ENCODE results near the gene BDH1.

The BDH1 gene

DNA sequence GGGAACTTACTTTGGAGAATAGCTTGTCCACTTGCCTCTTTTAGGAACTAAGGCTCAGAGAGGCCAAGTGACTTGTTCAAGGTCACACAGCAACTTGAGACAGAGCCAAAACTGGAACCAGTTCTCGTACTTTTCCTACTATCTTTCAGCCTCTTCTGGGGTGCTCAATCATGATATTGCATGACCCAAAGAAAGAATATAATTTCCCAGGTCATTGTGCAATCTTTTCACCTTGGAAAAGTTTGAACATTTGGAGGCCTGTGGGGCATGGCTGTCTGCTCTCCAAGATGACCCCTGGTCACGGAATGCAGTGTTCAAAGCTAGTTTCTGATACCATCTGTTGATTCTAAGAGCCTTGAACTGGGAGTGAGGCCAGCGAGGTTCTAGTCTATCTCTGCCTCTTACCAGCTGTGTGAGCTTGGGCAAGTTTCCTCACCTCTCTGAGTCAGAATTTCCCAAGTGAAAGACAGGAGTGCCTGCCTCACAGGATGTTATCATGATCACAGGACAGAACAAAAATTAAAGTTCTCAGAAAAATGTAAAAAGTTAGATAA, 89.7 kb downstream of the BDH1 start:
- Histone ChIP-seq H3K9ac (ENCODE audit: low read depth, low read length, poor library complexity) (no peak overlapping the region), H2BK15ac (ENCODE audit: low read length) (no peak overlapping the region)
- no CpG with 5 or more reads among the region's 3 CpGs for WGBS, 2 donors (ENCODE audit: extremely low coverage in 2 of 2, insufficient read length in 2 of 2, insufficient replicate concordance in 1 of 2)

DNA sequence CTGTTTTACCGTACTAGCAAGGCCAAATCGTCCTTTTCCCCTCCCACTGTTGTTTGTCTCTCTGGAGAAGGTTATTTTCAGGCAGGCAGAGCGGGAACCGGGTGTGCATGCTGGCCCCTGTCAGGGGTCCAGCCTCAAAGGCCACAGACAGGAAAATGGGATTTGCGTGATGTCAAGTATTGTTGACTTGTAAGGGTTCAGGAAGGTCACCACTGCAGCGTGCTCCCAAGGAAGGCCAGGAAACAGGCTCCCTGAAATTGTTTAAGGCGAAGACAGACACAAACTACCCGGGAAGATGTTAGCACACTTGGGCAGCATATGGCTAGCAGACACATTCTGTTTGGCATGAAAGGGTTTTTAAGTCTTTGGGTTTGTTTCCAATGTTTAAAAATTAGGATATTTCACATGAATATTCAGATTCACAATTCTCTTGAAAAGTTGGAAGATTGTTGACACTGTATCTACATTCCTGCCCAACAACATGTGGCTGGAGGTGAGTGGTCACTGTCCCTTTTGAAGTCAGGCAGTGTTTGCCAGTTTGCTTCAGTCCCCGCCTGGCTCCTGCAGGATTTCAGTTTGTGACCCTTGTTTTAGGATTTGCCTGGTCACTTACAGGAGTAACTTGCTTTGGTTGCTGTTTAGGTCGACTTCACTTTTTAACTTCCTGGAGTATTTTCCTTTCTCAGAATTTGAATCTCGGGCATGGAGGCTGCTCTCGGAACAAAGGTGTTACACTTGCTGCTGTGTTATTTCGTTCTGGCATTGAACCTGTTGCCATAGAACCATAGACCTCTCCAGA, 90.4 kb downstream of the BDH1 start:
- H3K14ac ChIP-seq (ENCODE audit: low read length), result no peak overlapping the region
- H3K18ac ChIP-seq (ENCODE audit: low read length), result peak overlapping the region; percentile 21
- H2AFZ ChIP-seq (ENCODE audit: low read length), result peak overlapping the region; percentile 72
- H3K27me3 ChIP-seq (ENCODE audit: control insufficient read depth in 3 of 3, insufficient read depth in 3 of 3, low read depth in 1 of 3, low read length in 3 of 3), result peaks cover 0 to 4% (median 0%) of the 10 kb centered on the region in 3 experiments
- H2BK15ac ChIP-seq (ENCODE audit: low read length), result no peak overlapping the region
- no peak overlapping the region for H2BK12ac ChIP-seq (ENCODE audit: low read length)
- H2BK5ac ChIP-seq (ENCODE audit: low read length), result no peak overlapping the region
- no peaks in the 10 kb centered on the region for H3K9me3 ChIP-seq (replicated peaks in 1 of 2; ENCODE audit: control insufficient read depth in 2 of 2, insufficient read depth in 1 of 2, low read depth in 1 of 2, low read length in 2 of 2)
- H3K79me1 ChIP-seq (ENCODE audit: low read depth, low read length), result no peaks in the 10 kb centered on the region
- H3K23ac ChIP-seq (ENCODE audit: low read depth, low read length, poor library complexity), result no peak overlapping the region
- H3K4ac ChIP-seq (ENCODE audit: low read length), result no peak overlapping the region
- H3K27ac ChIP-seq (replicated peaks; ENCODE audit: low read length), result no peak overlapping the region
- no peak for DNase-seq (ENCODE audit: low spot score)
- H2BK120ac ChIP-seq (ENCODE audit: low read depth, low read length), result no peak overlapping the region
- no peak overlapping the region for H4K91ac ChIP-seq (ENCODE audit: low read depth, low read length, poor library complexity)
- H4K8ac ChIP-seq (ENCODE audit: low read depth, low read length), result no peak overlapping the region
- H3K36me3 ChIP-seq (replicated peaks in 1 of 2; ENCODE audit: control insufficient read depth in 2 of 2, insufficient read depth in 2 of 2, low read length in 2 of 2), result no peaks in the 10 kb centered on the region
- peak overlapping the region in 1 of 2 donors; percentile 2 for H3K4me3 ChIP-seq (ENCODE audit: low read length in 2 of 2)
- no peak overlapping the region for H2AK5ac ChIP-seq (ENCODE audit: low read depth, low read length)
- no CpG with 5 or more reads among the region's 13 CpGs for WGBS, 2 donors (ENCODE audit: extremely low coverage in 2 of 2, insufficient read length in 2 of 2, insufficient replicate concordance in 1 of 2)
- H3K4me2 ChIP-seq (ENCODE audit: insufficient read depth, low read length, poor library complexity, severe bottlenecking), result no peak overlapping the region
- H3K4me1 ChIP-seq (ENCODE audit: control insufficient read depth in 2 of 2, insufficient read depth in 1 of 2, low read depth in 1 of 2, low read length in 2 of 2), result peaks cover 19 to 25% of the 10 kb centered on the region in 2 donors
- H3K9ac ChIP-seq (ENCODE audit: low read depth, low read length, poor library complexity), result no peak overlapping the region

More for the DNA sequence above, 89.7 kb downstream of the BDH1 start:
- DNase-seq (ENCODE audit: low spot score), result no peak
- no peak overlapping the region for H2BK12ac ChIP-seq (ENCODE audit: low read length)
- no peak overlapping the region for H4K91ac ChIP-seq (ENCODE audit: low read depth, low read length, poor library complexity)
- no peak overlapping the region for H2BK5ac ChIP-seq (ENCODE audit: low read length)
- H3K23ac ChIP-seq (ENCODE audit: low read depth, low read length, poor library complexity), result no peak overlapping the region
- no peak overlapping the region for H3K27ac ChIP-seq (replicated peaks; ENCODE audit: low read length)
- H2BK120ac ChIP-seq (ENCODE audit: low read depth, low read length), result no peak overlapping the region
- no peaks in the 10 kb centered on the region for H3K36me3 ChIP-seq (replicated peaks in 1 of 2; ENCODE audit: control insufficient read depth in 2 of 2, insufficient read depth in 2 of 2, low read length in 2 of 2)
- H3K4me3 ChIP-seq (ENCODE audit: low read length in 2 of 2), result no peak overlapping the region
- no peak overlapping the region for H3K14ac ChIP-seq (ENCODE audit: low read length)
- no peak overlapping the region for H3K4me2 ChIP-seq (ENCODE audit: insufficient read depth, low read length, poor library complexity, severe bottlenecking)
- no peak overlapping the region for H3K18ac ChIP-seq (ENCODE audit: low read length)
- no peak overlapping the region for H3K4ac ChIP-seq (ENCODE audit: low read length)
- no peak overlapping the region for H4K8ac ChIP-seq (ENCODE audit: low read depth, low read length)
- no peaks in the 10 kb centered on the region for H3K79me1 ChIP-seq (ENCODE audit: low read depth, low read length)
- H2AK5ac ChIP-seq (ENCODE audit: low read depth, low read length), result no peak overlapping the region
- peaks cover 22 to 25% of the 10 kb centered on the region in 2 donors for H3K4me1 ChIP-seq (ENCODE audit: control insufficient read depth in 2 of 2, insufficient read depth in 1 of 2, low read depth in 1 of 2, low read length in 2 of 2)
- H3K27me3 ChIP-seq (ENCODE audit: control insufficient read depth in 3 of 3, insufficient read depth in 3 of 3, low read depth in 1 of 3, low read length in 3 of 3), result peaks cover 0 to 4% (median 0%) of the 10 kb centered on the region in 3 experiments
- H3K9me3 ChIP-seq (replicated peaks in 1 of 2; ENCODE audit: control insufficient read depth in 2 of 2, insufficient read depth in 1 of 2, low read depth in 1 of 2, low read length in 2 of 2), result peaks cover 0 to under 1% of the 10 kb centered on the region in 2 donors
- no peak overlapping the region for H2AFZ ChIP-seq (ENCODE audit: low read length)

DNA sequence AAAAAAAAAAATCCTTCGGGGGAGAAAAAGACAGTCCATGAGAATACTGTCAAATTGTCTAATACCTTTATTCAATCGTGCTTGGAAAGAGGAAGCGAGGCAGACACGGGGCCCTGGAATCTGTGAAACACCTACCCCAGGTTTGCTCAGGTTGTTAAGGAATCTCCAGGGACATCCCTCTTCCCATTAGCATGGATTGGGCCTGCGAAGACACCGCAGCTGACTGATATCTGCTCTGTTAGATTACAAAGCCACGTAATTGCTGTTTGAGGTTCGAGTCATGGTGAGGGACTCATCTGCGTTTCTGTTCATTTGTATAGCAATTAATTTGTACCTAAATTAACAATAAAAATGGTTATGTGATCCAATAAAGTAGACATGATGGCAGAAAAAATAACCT, 91.0 kb downstream of the BDH1 start:
- H2BK15ac ChIP-seq (ENCODE audit: low read length), result no peak overlapping the region
- peaks cover 19 to 25% of the 10 kb centered on the region in 2 donors for H3K4me1 ChIP-seq (ENCODE audit: control insufficient read depth in 2 of 2, insufficient read depth in 1 of 2, low read depth in 1 of 2, low read length in 2 of 2)
- H3K18ac ChIP-seq (ENCODE audit: low read length), result no peak overlapping the region
- DNase-seq (ENCODE audit: low spot score), result no peak
- no peak overlapping the region for H3K27ac ChIP-seq (replicated peaks; ENCODE audit: low read length)
- peaks cover 0 to 4% (median 0%) of the 10 kb centered on the region in 3 experiments for H3K27me3 ChIP-seq (ENCODE audit: control insufficient read depth in 3 of 3, insufficient read depth in 3 of 3, low read depth in 1 of 3, low read length in 3 of 3)
- no peak overlapping the region for H3K9ac ChIP-seq (ENCODE audit: low read depth, low read length, poor library complexity)
- no peak overlapping the region for H3K4ac ChIP-seq (ENCODE audit: low read length)
- H2AFZ ChIP-seq (ENCODE audit: low read length), result peak overlapping the region; percentile 72
- H3K4me3 ChIP-seq (ENCODE audit: low read length in 2 of 2), result no peak overlapping the region
- H4K8ac ChIP-seq (ENCODE audit: low read depth, low read length), result no peak overlapping the region
- H2BK12ac ChIP-seq (ENCODE audit: low read length), result no peak overlapping the region
- H2BK5ac ChIP-seq (ENCODE audit: low read length), result no peak overlapping the region
- no peaks in the 10 kb centered on the region for H3K9me3 ChIP-seq (replicated peaks in 1 of 2; ENCODE audit: control insufficient read depth in 2 of 2, insufficient read depth in 1 of 2, low read depth in 1 of 2, low read length in 2 of 2)
- no peaks in the 10 kb centered on the region for H3K79me1 ChIP-seq (ENCODE audit: low read depth, low read length)
- no peak overlapping the region for H3K14ac ChIP-seq (ENCODE audit: low read length)
- H2BK120ac ChIP-seq (ENCODE audit: low read depth, low read length), result no peak overlapping the region
- no peak overlapping the region for H3K4me2 ChIP-seq (ENCODE audit: insufficient read depth, low read length, poor library complexity, severe bottlenecking)
- H4K91ac ChIP-seq (ENCODE audit: low read depth, low read length, poor library complexity), result no peak overlapping the region
- H3K36me3 ChIP-seq (replicated peaks in 1 of 2; ENCODE audit: control insufficient read depth in 2 of 2, insufficient read depth in 2 of 2, low read length in 2 of 2), result no peaks in the 10 kb centered on the region
- no peak overlapping the region for H2AK5ac ChIP-seq (ENCODE audit: low read depth, low read length)
- WGBS, 2 donors (ENCODE audit: extremely low coverage in 2 of 2, insufficient read length in 2 of 2, insufficient replicate concordance in 1 of 2), result no CpG with 5 or more reads among the region's 9 CpGs
- no peak overlapping the region for H3K23ac ChIP-seq (ENCODE audit: low read depth, low read length, poor library complexity)

DNA sequence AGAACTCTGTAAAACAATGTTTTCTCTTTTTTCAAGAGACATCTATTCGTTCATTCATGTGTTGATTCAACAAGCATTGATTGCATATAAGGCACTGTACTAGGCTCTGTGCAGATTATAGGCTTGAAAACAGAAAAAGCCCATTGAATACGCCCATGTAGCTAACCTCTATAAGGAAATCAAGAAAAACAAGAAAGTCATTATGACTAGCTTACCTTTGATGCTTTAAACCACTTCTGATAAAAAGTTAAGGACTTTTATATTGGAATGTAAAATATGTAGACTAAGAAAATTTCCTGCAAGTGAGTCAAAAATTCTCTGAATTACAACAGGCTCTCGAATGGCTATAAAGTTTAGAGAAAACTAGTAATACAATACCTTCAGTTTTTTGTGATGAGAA, 92.5 kb downstream of the BDH1 start:
- no peak for DNase-seq (ENCODE audit: low spot score)
- no peak overlapping the region for H3K18ac ChIP-seq (ENCODE audit: low read length)

More for the DNA sequence above, 92.5 kb downstream of the BDH1 start:
- Histone ChIP-seq H2BK15ac (ENCODE audit: low read length) (no peak overlapping the region), H3K23ac (ENCODE audit: low read depth, low read length, poor library complexity) (no peak overlapping the region), H3K79me1 (ENCODE audit: low read depth, low read length) (peaks cover 2% of the 10 kb centered on the region), H3K4me3 (ENCODE audit: low read length in 2 of 2) (no peak overlapping the region), H4K8ac (ENCODE audit: low read depth, low read length) (no peak overlapping the region), H4K91ac (ENCODE audit: low read depth, low read length, poor library complexity) (no peak overlapping the region), H3K14ac (ENCODE audit: low read length) (no peak overlapping the region), H2BK12ac (ENCODE audit: low read length) (no peak overlapping the region), H3K9ac (ENCODE audit: low read depth, low read length, poor library complexity) (no peak overlapping the region), H3K4me2 (ENCODE audit: insufficient read depth, low read length, poor library complexity, severe bottlenecking) (no peak overlapping the region), H2AFZ (ENCODE audit: low read length) (no peak overlapping the region), H3K4me1 (ENCODE audit: control insufficient read depth in 2 of 2, insufficient read depth in 1 of 2, low read depth in 1 of 2, low read length in 2 of 2) (peaks cover 12 to 25% of the 10 kb centered on the region in 2 donors), H3K27ac (replicated peaks; ENCODE audit: low read length) (no peak overlapping the region), H3K36me3 (replicated peaks in 1 of 2; ENCODE audit: control insufficient read depth in 2 of 2, insufficient read depth in 2 of 2, low read length in 2 of 2) (no peaks in the 10 kb centered on the region), H3K4ac (ENCODE audit: low read length) (no peak overlapping the region), H2AK5ac (ENCODE audit: low read depth, low read length) (no peak overlapping the region), H2BK120ac (ENCODE audit: low read depth, low read length) (no peak overlapping the region), H3K9me3 (replicated peaks in 1 of 2; ENCODE audit: control insufficient read depth in 2 of 2, insufficient read depth in 1 of 2, low read depth in 1 of 2, low read length in 2 of 2) (no peaks in the 10 kb centered on the region), H3K27me3 (ENCODE audit: control insufficient read depth in 3 of 3, insufficient read depth in 3 of 3, low read depth in 1 of 3, low read length in 3 of 3) (peaks cover 0 to 4% (median 0%) of the 10 kb centered on the region in 3 experiments), H2BK5ac (ENCODE audit: low read length) (no peak overlapping the region)
- WGBS, 2 donors (ENCODE audit: extremely low coverage in 2 of 2, insufficient read length in 2 of 2, insufficient replicate concordance in 1 of 2), result no CpG with 5 or more reads among the region's 3 CpGs

All from neuronal stem cell (in vitro differentiated cells).